Activated CD4-positive, alpha-beta T cell treated with anti-CD3 and anti-CD28 coated beads, Interleukin-2, amount 10 ng/mL, durations not matched to agents 24 days and 14 days (primary cell): ENCODE data around the gene P2RY1. TPM values are rescaled to one million over a fixed set of nuclear protein-coding genes. Genes with fewer than 3 reads are reported as not detected.
"Not testable (repeated sequence)": the region's sequence is repeated elsewhere in the genome, so short reads cannot be mapped to it uniquely, and the experiment has no call there.

Source experiments
- DNase-seq: peaks from one replicate; pipeline ENCODE4 v3.0.0; 2022
- H3K27ac Mint-ChIP-seq: one replicate; pipeline ENCODE4 v1.8.0; 2022; ENCODE audit warnings: mild to moderate bottlenecking, mixed read lengths
- H3K27me3 Mint-ChIP-seq: one replicate; pipeline ENCODE4 v1.8.0; 2022; ENCODE audit warnings: mixed read lengths
- H3K36me3 Mint-ChIP-seq: one replicate; pipeline ENCODE4 v1.8.0; 2022; ENCODE audit warnings: low read depth, mild to moderate bottlenecking, mixed read lengths
- H3K4me1 Mint-ChIP-seq: one replicate; pipeline ENCODE4 v1.8.0; 2021; ENCODE audit warnings: mixed read lengths
- H3K4me3 Mint-ChIP-seq: one replicate; pipeline ENCODE4 v1.8.0; 2022; ENCODE audit warnings: mild to moderate bottlenecking, moderate library complexity, mixed read lengths
- H3K9me3 Mint-ChIP-seq: one replicate; pipeline ENCODE4 v1.8.0; 2021; ENCODE audit warnings: mixed read lengths
- intact Hi-C: fragments of 100-400 bp; cut with micrococcal nuclease; formaldehyde crosslinking; loops from one replicate; pipeline ENCODE4 v1.15.1; 2023
- total RNA-seq: library from RNA; stranded (reverse); gene quantifications from 2 replicates; pipeline ENCODE4 v1.2.3, GENCODE V29; 2022

Gene P2RY1
- total RNA-seq, 1 donor from 2014 or later = 0.77 TPM

- H3K27ac Mint-ChIP-seq = no peak overlapping the region
- intact Hi-C loops = no loop called here
- DNase-seq = no peak
- H3K4me1 Mint-ChIP-seq = no peaks in the 10 kb centered on the region
- H3K4me3 Mint-ChIP-seq = no peak overlapping the region
- no peaks in the 10 kb centered on the region for H3K27me3 Mint-ChIP-seq
- H3K36me3 Mint-ChIP-seq = no peaks in the 10 kb centered on the region
- peaks cover 5% of the 10 kb centered on the region for H3K9me3 Mint-ChIP-seq
Measured at GRCh38 chr3:152849996-152850578, 15.2 kb downstream of the P2RY1 start.

GRCh38 chr3:152853196-152853595 lies 18.3 kb downstream of the P2RY1 start:
- intact Hi-C loops = no loop called here
- no peak overlapping the region for H3K27ac Mint-ChIP-seq
- no peaks in the 10 kb centered on the region for H3K4me1 Mint-ChIP-seq
- DNase-seq = no peak
- H3K27me3 Mint-ChIP-seq = no peaks in the 10 kb centered on the region
- no peaks in the 10 kb centered on the region for H3K9me3 Mint-ChIP-seq
- H3K4me3 Mint-ChIP-seq = no peak overlapping the region
- H3K36me3 Mint-ChIP-seq = no peaks in the 10 kb centered on the region

GRCh38 chr3:152857082-152857481 lies 22.2 kb downstream of the P2RY1 start:
- intact Hi-C loops = no loop called here
- no peaks in the 10 kb centered on the region for H3K27me3 Mint-ChIP-seq
- H3K27ac Mint-ChIP-seq = no peak overlapping the region
- no peaks in the 10 kb centered on the region for H3K36me3 Mint-ChIP-seq
- no peak for DNase-seq
- H3K4me1 Mint-ChIP-seq = no peaks in the 10 kb centered on the region
- H3K4me3 Mint-ChIP-seq = no peak overlapping the region
- H3K9me3 Mint-ChIP-seq = no peaks in the 10 kb centered on the region

- no peak for DNase-seq
- H3K36me3 Mint-ChIP-seq = no peaks in the 10 kb centered on the region
- H3K27me3 Mint-ChIP-seq = no peaks in the 10 kb centered on the region
- no peak overlapping the region for H3K4me3 Mint-ChIP-seq
- H3K9me3 Mint-ChIP-seq = no peaks in the 10 kb centered on the region
- H3K27ac Mint-ChIP-seq = no peak overlapping the region
- no peaks in the 10 kb centered on the region for H3K4me1 Mint-ChIP-seq
- intact Hi-C loops = no loop called here
Measured at GRCh38 chr3:152858170-152858800, 23.4 kb downstream of the P2RY1 start.

GRCh38 chr3:152860736-152861135 lies 25.8 kb downstream of the P2RY1 start:
- no peak for DNase-seq
- Mint-ChIP-seq H3K9me3 (no peaks in the 10 kb centered on the region), H3K4me3 (no peak overlapping the region), H3K4me1 (no peaks in the 10 kb centered on the region), H3K36me3 (no peaks in the 10 kb centered on the region), H3K27ac (no peak overlapping the region), H3K27me3 (no peaks in the 10 kb centered on the region)
- intact Hi-C loops = no loop called here

GRCh38 chr3:152865668-152866245 lies 30.8 kb downstream of the P2RY1 start:
- Mint-ChIP-seq H3K27ac (no peak overlapping the region), H3K27me3 (no peaks in the 10 kb centered on the region), H3K9me3 (no peaks in the 10 kb centered on the region), H3K4me3 (no peak overlapping the region), H3K36me3 (no peaks in the 10 kb centered on the region), H3K4me1 (no peaks in the 10 kb centered on the region)
- intact Hi-C loops = no loop called here
- no peak for DNase-seq

- intact Hi-C loops = no loop called here
- no peak overlapping the region for H3K27ac Mint-ChIP-seq
- H3K4me3 Mint-ChIP-seq = no peak overlapping the region
- H3K36me3 Mint-ChIP-seq = no peaks in the 10 kb centered on the region
- H3K4me1 Mint-ChIP-seq = no peaks in the 10 kb centered on the region
- no peak for DNase-seq
- no peaks in the 10 kb centered on the region for H3K27me3 Mint-ChIP-seq
- H3K9me3 Mint-ChIP-seq = no peaks in the 10 kb centered on the region
Measured at GRCh38 chr3:152870027-152870426, 35.1 kb downstream of the P2RY1 start.

- H3K4me3 Mint-ChIP-seq, H3K36me3 Mint-ChIP-seq, H3K27me3 Mint-ChIP-seq, intact Hi-C loops, DNase-seq, H3K4me1 Mint-ChIP-seq, H3K9me3 Mint-ChIP-seq, H3K27ac Mint-ChIP-seq: not testable (repeated sequence)
Measured at GRCh38 chr3:152873314-152873713, 38.4 kb downstream of the P2RY1 start.

- intact Hi-C loops = no loop called here
- H3K27ac Mint-ChIP-seq = no peak overlapping the region
- no peak overlapping the region for H3K4me3 Mint-ChIP-seq
- peaks cover 3% of the 10 kb centered on the region for H3K9me3 Mint-ChIP-seq
- H3K4me1 Mint-ChIP-seq = no peaks in the 10 kb centered on the region
- H3K36me3 Mint-ChIP-seq = no peaks in the 10 kb centered on the region
- no peak for DNase-seq
- no peaks in the 10 kb centered on the region for H3K27me3 Mint-ChIP-seq
Measured at GRCh38 chr3:152874896-152875749, 40.2 kb downstream of the P2RY1 start.

GRCh38 chr3:152879130-152879789 lies 44.3 kb downstream of the P2RY1 start:
- Mint-ChIP-seq H3K27me3 (no peaks in the 10 kb centered on the region), H3K27ac (no peak overlapping the region), H3K4me3 (no peak overlapping the region), H3K4me1 (no peaks in the 10 kb centered on the region), H3K9me3 (peaks cover 3% of the 10 kb centered on the region), H3K36me3 (no peaks in the 10 kb centered on the region)
- DNase-seq = no peak
- intact Hi-C loops = no loop called here

- intact Hi-C loops = no loop called here
- Mint-ChIP-seq H3K9me3 (peaks cover 3% of the 10 kb centered on the region), H3K27ac (no peak overlapping the region), H3K36me3 (no peaks in the 10 kb centered on the region), H3K4me1 (no peaks in the 10 kb centered on the region), H3K27me3 (no peaks in the 10 kb centered on the region), H3K4me3 (no peak overlapping the region)
- no peak for DNase-seq
Measured at GRCh38 chr3:152879790-152880174, 44.9 kb downstream of the P2RY1 start.

GRCh38 chr3:152885076-152885475 lies 50.1 kb downstream of the P2RY1 start:
- no peaks in the 10 kb centered on the region for H3K36me3 Mint-ChIP-seq
- H3K27ac Mint-ChIP-seq = no peak overlapping the region
- no peaks in the 10 kb centered on the region for H3K4me1 Mint-ChIP-seq
- no peak for DNase-seq
- H3K27me3 Mint-ChIP-seq = no peaks in the 10 kb centered on the region
- no peak overlapping the region for H3K4me3 Mint-ChIP-seq
- H3K9me3 Mint-ChIP-seq = no peaks in the 10 kb centered on the region
- intact Hi-C loops = no loop called here
